Gastroesophageal sphincter (tissue), 4 donors: ENCODE measurements around the gene SLC6A2. TPM values are rescaled to one million over a fixed set of nuclear protein-coding genes. Genes with fewer than 3 reads are reported as not detected.

ENCODE experiments used
- ATAC-seq: fragments of 150-250 bp; one replicate; pipeline ENCODE4 v1.9.1; 2016; ENCODE audit warnings: mild to moderate bottlenecking, moderate library complexity
- H3K27ac ChIP-seq, 4 donors: fragments of 200-600 bp; sonication (generic) in 3 of 4; 1 replicate in 3 of 4; 2 replicates in 1 of 4; pipeline ENCODE4 v1.5.1; 2016 to 2019
- H3K27me3 ChIP-seq: fragments of 200-600 bp; sonication (generic); one replicate; pipeline ENCODE4 v1.5.1; 2019
- H3K36me3 ChIP-seq, 2 donors: fragments of 200-600 bp; sonication (generic); one replicate each; pipeline ENCODE4 v1.5.1; 2019; ENCODE audit warnings: control low read depth in 1 of 2
- H3K4me1 ChIP-seq, 3 donors: fragments of 200-600 bp; sonication (generic); 1 replicate in 2 of 3; 2 replicates in 1 of 3; pipeline ENCODE4 v1.5.1; 2016 to 2019; ENCODE audit warnings: control low read depth in 2 of 3
- H3K4me3 ChIP-seq, 2 donors: fragments of 200-600 bp; sonication (generic); one replicate each; pipeline ENCODE4 v1.5.1; 2019; ENCODE audit warnings: mild to moderate bottlenecking in 1 of 2, moderate library complexity in 1 of 2
- H3K9me3 ChIP-seq, 3 donors: fragments of 200-600 bp; sonication (generic); one replicate each; pipeline ENCODE4 v1.5.1; 2017 to 2019; ENCODE audit warnings: control low read depth in 2 of 3
- EP300 ChIP-seq: sonication (generic); formaldehyde crosslinking; IDR thresholded peaks from one replicate; pipeline ENCODE4 v1.6.1; 2017; ENCODE audit warnings: antibody characterized with exemption, mild to moderate bottlenecking
- POLR2A ChIP-seq, 2 donors: fragments of 450-650 bp; IDR thresholded peaks; one replicate each; pipeline ENCODE4 v1.6.1; 2017; ENCODE audit warnings: antibody characterized with exemption in 2 of 2, mild to moderate bottlenecking in 2 of 2, moderate library complexity in 1 of 2
- POLR2AphosphoS5 ChIP-seq: sonication (generic); formaldehyde crosslinking; IDR thresholded peaks from one replicate; pipeline ENCODE4 v1.6.1; 2017; ENCODE audit warnings: antibody characterized with exemption
- WGBS, 2 donors: methylation state at CpG; one replicate each; pipeline ENCODE4 v1.1.5; 2018; ENCODE audit warnings: low coverage in 1 of 2; 5-methylcytosine and 5-hydroxymethylcytosine counted together
- total RNA-seq, 4 donors: library from RNA; depleted of rRNA; stranded (reverse); fragments of >200 nt; gene quantifications; one replicate each; pipeline ENCODE4 v1.1.0, GENCODE V29; 2016
- TF ChIP-seq, protein P1 (sequence below), 4 experiments: fragments of 200-600 bp in 2 of 4; fragments of 450-650 bp in 2 of 4; sonication (generic) in 1 of 4; IDR thresholded peaks; one replicate each; pipeline ENCODE4 v1.5.1; 2017 to 2019; ENCODE audit warnings: antibody characterized with exemption in 4 of 4, mild to moderate bottlenecking in 2 of 4, moderate library complexity in 2 of 4

SLC6A2 gene
- total RNA-seq, 4 donors from 2014 or later = 0.16 to 3.1 (median 1.3) TPM

DNA sequence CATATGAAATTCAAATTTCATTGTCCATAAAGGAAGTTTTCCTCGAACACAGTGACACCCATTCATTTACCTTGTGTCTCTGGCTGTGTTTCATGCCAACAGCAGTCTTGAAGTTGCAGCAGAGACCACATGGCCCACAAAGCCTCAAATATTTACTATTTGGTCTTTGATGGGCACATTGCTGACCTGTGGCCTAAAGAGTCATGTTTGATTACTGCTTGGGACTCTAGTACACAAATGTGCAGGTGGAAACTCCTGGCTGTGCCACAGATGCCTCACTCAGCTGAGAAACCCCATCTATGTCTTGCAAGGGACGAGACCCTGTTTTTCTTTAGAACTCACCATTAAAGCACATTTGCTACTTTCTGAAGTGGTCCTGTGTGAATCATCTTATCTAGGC, 76.7 kb downstream of the SLC6A2 start:
- Histone ChIP-seq H3K4me1 (no peaks in the 10 kb centered on the region), H3K27me3 (peaks cover 31% of the 10 kb centered on the region), H3K36me3 (no peaks in the 10 kb centered on the region), H3K27ac (no peak overlapping the region), H3K4me3 (no peak overlapping the region), H3K9me3 (no peaks in the 10 kb centered on the region)
- 79 to 82% methylated on average over 2 of the region's 2 CpGs for WGBS, 2 donors
- ATAC-seq = no peak
- TF ChIP-seq, protein P1, sequence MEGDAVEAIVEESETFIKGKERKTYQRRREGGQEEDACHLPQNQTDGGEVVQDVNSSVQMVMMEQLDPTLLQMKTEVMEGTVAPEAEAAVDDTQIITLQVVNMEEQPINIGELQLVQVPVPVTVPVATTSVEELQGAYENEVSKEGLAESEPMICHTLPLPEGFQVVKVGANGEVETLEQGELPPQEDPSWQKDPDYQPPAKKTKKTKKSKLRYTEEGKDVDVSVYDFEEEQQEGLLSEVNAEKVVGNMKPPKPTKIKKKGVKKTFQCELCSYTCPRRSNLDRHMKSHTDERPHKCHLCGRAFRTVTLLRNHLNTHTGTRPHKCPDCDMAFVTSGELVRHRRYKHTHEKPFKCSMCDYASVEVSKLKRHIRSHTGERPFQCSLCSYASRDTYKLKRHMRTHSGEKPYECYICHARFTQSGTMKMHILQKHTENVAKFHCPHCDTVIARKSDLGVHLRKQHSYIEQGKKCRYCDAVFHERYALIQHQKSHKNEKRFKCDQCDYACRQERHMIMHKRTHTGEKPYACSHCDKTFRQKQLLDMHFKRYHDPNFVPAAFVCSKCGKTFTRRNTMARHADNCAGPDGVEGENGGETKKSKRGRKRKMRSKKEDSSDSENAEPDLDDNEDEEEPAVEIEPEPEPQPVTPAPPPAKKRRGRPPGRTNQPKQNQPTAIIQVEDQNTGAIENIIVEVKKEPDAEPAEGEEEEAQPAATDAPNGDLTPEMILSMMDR (IDR thresholded peaks at IDR 0.05) = no peak
- TF ChIP-seq POLR2AphosphoS5 (no peak), EP300 (no peak), POLR2A (IDR thresholded peaks at IDR 0.05) (no peak)

GRCh38 chr16:55734665-55735064, 78.9 kb downstream of the SLC6A2 start:
- H3K27ac ChIP-seq = no peak overlapping the region
- no peaks in the 10 kb centered on the region for H3K9me3 ChIP-seq
- TF ChIP-seq, protein P1 (IDR thresholded peaks at IDR 0.05) = no peak
- TF ChIP-seq EP300 (no peak), POLR2A (IDR thresholded peaks at IDR 0.05) (no peak), POLR2AphosphoS5 (no peak)
- no peak overlapping the region for H3K4me3 ChIP-seq
- ATAC-seq = no peak
- 54 to 100% methylated on average over 1 to 2 of the region's 2 CpGs for WGBS, 2 donors
- H3K27me3 ChIP-seq = peaks cover 28% of the 10 kb centered on the region
- no peaks in the 10 kb centered on the region for H3K36me3 ChIP-seq
- H3K4me1 ChIP-seq = no peaks in the 10 kb centered on the region

DNA sequence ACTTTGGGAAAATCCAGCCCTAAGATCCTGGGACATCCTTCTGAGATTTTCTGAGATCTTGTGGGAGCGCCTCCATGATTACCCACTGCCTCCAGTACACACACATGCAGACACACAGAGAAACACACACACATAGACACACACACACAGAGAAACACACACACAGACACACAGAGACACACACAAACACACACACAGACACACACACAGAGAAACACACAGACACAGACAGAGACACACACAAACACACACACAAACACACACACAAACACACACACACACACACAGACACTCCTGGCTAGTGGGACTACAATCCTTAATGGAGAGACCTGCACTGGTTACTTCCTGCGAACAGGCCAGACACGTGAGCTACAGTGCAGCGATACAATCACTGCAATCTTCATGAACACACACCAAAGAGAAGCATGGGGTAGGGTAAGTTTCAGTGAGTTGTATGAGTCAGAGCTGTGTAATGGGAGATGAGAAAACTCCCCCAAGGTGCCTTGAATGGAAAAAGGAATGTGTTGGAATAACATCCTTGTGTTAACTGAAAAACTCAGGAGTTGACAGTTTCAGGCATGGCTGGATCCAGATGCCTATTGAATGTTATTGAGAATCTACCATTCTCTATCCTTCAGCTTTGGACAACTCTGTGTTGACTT, 79.5 kb downstream of the SLC6A2 start:
- no peak overlapping the region for H3K27ac ChIP-seq
- H3K9me3 ChIP-seq = no peaks in the 10 kb centered on the region
- no peak overlapping the region for H3K4me3 ChIP-seq
- no peaks in the 10 kb centered on the region for H3K4me1 ChIP-seq
- ATAC-seq = no peak
- no peaks in the 10 kb centered on the region for H3K36me3 ChIP-seq
- WGBS, 2 donors = 67 to 83% methylated on average over 1 to 2 of the region's 4 CpGs
- TF ChIP-seq POLR2A (IDR thresholded peaks at IDR 0.05) = no peak
- TF ChIP-seq, protein P1 (IDR thresholded peaks at IDR 0.05) = no peak
- no peak for TF ChIP-seq EP300
- TF ChIP-seq POLR2AphosphoS5 = no peak
- peaks cover 26% of the 10 kb centered on the region for H3K27me3 ChIP-seq

DNA sequence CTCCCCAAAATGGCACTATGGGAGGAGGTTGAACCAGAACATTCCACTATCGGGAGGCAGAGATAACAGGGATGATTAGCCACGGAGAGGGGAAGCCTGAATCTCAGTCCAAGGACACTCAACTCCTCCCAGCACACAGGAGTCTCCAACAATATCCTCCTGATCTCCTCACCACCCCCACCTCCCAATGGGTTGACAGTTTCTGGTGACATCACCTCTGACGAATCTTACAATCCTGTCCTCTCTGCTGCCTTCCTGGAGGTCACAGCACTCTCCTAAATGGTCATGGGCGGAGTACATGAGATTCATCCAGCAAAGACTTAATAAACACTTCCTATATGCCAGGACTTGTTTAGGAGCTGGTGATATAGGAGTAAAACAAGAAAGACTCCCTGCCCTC, 80.9 kb downstream of the SLC6A2 start:
- H3K4me1 ChIP-seq = no peaks in the 10 kb centered on the region
- no peak overlapping the region for H3K4me3 ChIP-seq
- H3K9me3 ChIP-seq = no peaks in the 10 kb centered on the region
- 67 to 75% methylated on average over 1 of the region's 4 CpGs for WGBS, 2 donors
- no peak for ATAC-seq
- H3K36me3 ChIP-seq = no peaks in the 10 kb centered on the region
- peaks cover 36% of the 10 kb centered on the region for H3K27me3 ChIP-seq
- no peak for TF ChIP-seq POLR2AphosphoS5
- no peak for TF ChIP-seq EP300
- no peak for TF ChIP-seq POLR2A (IDR thresholded peaks at IDR 0.05)
- TF ChIP-seq, protein P1 (IDR thresholded peaks at IDR 0.05) = no peak
- H3K27ac ChIP-seq = no peak overlapping the region

DNA sequence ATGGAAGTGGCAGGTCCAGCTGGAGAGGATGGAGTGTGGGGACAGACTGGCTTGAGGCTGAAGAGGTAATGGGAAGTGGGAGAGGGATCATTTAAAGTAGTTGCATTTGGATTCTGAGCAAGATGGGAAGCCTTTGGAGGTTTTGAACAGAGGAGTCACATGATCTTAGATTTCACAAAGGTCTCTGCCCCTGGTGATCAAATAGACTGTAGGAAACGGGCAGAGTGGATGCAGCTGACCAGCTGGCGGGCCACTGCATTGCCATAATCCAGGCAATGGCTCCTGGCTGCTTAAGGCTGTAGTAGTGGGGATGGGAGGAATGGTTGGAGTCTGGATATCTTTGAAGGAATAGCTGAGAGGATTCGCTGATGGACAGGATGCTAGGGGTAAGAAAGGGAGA, 81.5 kb downstream of the SLC6A2 start:
- ATAC-seq = no peak
- Histone ChIP-seq H3K4me3 (no peak overlapping the region), H3K27me3 (peaks cover 39% of the 10 kb centered on the region), H3K4me1 (no peaks in the 10 kb centered on the region), H3K9me3 (no peaks in the 10 kb centered on the region), H3K27ac (no peak overlapping the region), H3K36me3 (no peaks in the 10 kb centered on the region)
- TF ChIP-seq POLR2AphosphoS5 (no peak), EP300 (no peak), POLR2A (IDR thresholded peaks at IDR 0.05) (no peak)
- TF ChIP-seq, protein P1 (IDR thresholded peaks at IDR 0.05) = no peak
- WGBS, 2 donors = 79 to 90% methylated on average over 2 to 3 of the region's 3 CpGs
